ENCODE results near the gene TSC2.
"Not testable (repeated sequence)": the region's sequence is repeated elsewhere in the genome, so short reads cannot be mapped to it uniquely, and the experiment has no call there.

Gene TSC2

GRCh38 chr16:2086812-2087747 is 39.3 kb downstream of the TSC2 start:
- DNase-seq: peak; percentile 28

- DNase-seq: no peak
Measured at GRCh38 chr16:2087748-2088631, 40.2 kb downstream of the TSC2 start.

- DNase-seq: no peak
Measured at GRCh38 chr16:2088759-2089358, 41.1 kb downstream of the TSC2 start.

- no peak for DNase-seq
Measured at GRCh38 chr16:2089706-2090480, 42.1 kb downstream of the TSC2 start.

- DNase-seq: no peak
Measured at GRCh38 chr16:2090481-2090776, 42.6 kb downstream of the TSC2 start.

GRCh38 chr16:2090777-2091546 is 43.2 kb downstream of the TSC2 start:
- DNase-seq: peak; percentile 92

GRCh38 chr16:2091547-2092255 is 43.9 kb downstream of the TSC2 start:
- peak; percentile 62 for DNase-seq

GRCh38 chr16:2092256-2092620 is 44.5 kb downstream of the TSC2 start:
- DNase-seq: no peak

GRCh38 chr16:2092866-2093265 is 45.1 kb downstream of the TSC2 start:
- DNase-seq: no peak

GRCh38 chr16:2093793-2094192 is 46.0 kb downstream of the TSC2 start:
- DNase-seq: no peak

GRCh38 chr16:2095315-2095853 is 47.6 kb downstream of the TSC2 start:
- DNase-seq: no peak

GRCh38 chr16:2095918-2096582 is 48.3 kb downstream of the TSC2 start:
- DNase-seq: no peak

GRCh38 chr16:2096853-2097595 is 49.2 kb downstream of the TSC2 start:
- no peak for DNase-seq

- not testable (repeated sequence) for DNase-seq
Measured at GRCh38 chr16:2097689-2098088, 49.9 kb downstream of the TSC2 start.

- not testable (repeated sequence) for DNase-seq
Measured at GRCh38 chr16:2101581-2101980, 53.8 kb downstream of the TSC2 start.

GRCh38 chr16:2102471-2102870 is 54.7 kb downstream of the TSC2 start:
- no peak for DNase-seq

GRCh38 chr16:2104464-2104863 is 56.7 kb downstream of the TSC2 start:
- DNase-seq: not testable (repeated sequence)

- DNase-seq: not testable (repeated sequence)
Measured at GRCh38 chr16:2105291-2105690, 57.5 kb downstream of the TSC2 start.

- not testable (repeated sequence) for DNase-seq
Measured at GRCh38 chr16:2105769-2106168, 58.0 kb downstream of the TSC2 start.

- not testable (repeated sequence) for DNase-seq
Measured at GRCh38 chr16:2106211-2106610, 58.4 kb downstream of the TSC2 start.
